ENCODE results near the gene IPMK.

Gene IPMK

DNA sequence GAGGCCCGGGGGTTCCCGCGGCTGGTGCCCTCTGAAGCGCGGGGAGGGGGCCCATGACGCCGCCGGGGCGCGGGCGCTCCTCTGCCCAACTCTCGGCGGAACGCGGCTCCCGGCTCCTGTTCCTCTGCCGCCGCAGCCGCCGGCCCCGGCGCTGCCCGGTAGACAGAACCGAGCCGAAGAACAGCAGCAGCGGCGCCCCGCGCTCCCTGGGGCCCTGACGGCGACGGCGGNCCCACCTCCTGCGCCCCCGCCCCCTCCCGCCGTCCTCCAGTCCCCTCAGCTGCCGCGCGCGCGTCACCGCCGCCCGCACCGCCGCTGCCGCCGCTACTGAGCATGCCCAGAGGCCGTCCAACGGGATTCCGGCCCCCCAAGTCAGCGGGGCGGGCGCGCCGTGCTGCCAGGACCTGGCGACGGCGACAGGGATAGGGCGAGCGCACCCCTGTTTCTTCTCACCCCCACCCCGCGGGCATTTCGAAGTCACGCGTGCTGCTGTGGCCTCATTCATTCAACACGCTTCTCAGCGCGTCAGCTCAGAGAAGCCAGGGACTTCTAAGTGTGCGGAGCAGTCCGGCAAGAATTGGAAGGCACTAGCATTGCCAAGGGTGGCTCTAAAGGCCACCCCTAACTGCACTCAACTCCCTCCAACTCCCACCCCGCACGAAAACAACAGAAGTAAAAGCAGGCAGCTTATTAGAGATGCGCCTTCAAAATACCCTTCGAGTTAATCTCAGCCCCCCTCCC is at the start of gene IPMK:
IPMK (minus strand) TSS at position 182 of the 741 bp plus-strand sequence. CDS start 283 bp downstream, outside the sequence.
- peaks cover 16% of the 10 kb centered on the region for H3K36me3 Mint-ChIP-seq (ENCODE audit: low read depth)
- H3K4me1 Mint-ChIP-seq (ENCODE audit: low read depth): peaks cover 12% of the 10 kb centered on the region
- intact Hi-C loops (cut with micrococcal nuclease): loop anchor here (10.0 kb wide), 1 partner anchor 67 kb away; the partner anchor contains the start of gene UBE2D1
- peak within 1 kb of the TSS; percentile 97 for H3K4me3 Mint-ChIP-seq
- H3K27ac Mint-ChIP-seq: peak within 1 kb of the TSS; percentile 98
- H3K27me3 Mint-ChIP-seq: no peaks in the 10 kb centered on the region
- no peaks in the 10 kb centered on the region for H3K9me3 Mint-ChIP-seq

DNA sequence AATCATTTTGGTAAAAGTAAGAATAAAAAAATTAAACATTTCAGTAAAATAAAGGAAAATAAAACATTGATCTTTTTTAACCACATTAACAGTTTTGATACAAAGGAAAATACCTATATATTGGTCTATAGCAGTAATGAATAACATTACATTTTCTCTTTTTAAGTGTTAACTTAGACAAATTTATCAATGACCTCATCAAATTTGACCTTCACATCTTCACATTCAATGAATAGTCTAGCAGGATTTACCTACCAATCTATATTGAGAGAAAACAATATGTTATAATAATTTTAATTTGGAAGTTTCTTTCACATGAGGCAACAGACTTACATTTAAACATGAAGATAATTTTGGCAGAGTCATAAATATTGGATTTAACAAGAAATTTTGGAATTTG is 49.2 kb upstream of the IPMK start:
- H3K27me3 Mint-ChIP-seq: peaks cover 4% of the 10 kb centered on the region
- no peaks in the 10 kb centered on the region for H3K36me3 Mint-ChIP-seq (ENCODE audit: low read depth)
- intact Hi-C loops (cut with micrococcal nuclease): no loop called here
- H3K27ac Mint-ChIP-seq: no peak overlapping the region
- peaks cover 11% of the 10 kb centered on the region for H3K4me1 Mint-ChIP-seq (ENCODE audit: low read depth)
- H3K9me3 Mint-ChIP-seq: no peaks in the 10 kb centered on the region
- no peak overlapping the region for H3K4me3 Mint-ChIP-seq

DNA sequence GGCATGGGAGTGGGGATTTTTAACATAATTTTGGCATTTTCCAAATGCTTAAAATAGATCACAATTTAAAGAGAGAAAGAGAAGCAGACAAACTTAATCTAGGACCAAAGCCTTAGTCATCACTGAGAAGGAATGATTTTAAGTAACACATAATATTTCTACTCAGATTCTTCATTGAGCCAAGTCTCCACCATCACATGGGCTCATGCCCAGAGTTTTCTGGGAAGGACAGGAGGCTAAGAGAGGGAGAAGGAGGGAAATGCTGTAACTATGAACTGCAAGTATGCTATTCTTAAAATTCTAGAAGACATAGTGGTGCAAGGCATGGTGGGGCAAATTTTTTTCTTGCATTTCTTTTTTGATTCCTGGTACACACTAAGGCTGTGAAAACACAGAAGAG is 43.3 kb upstream of the IPMK start:
- Mint-ChIP-seq H3K4me3 (no peak overlapping the region), H3K4me1 (ENCODE audit: low read depth) (no peaks in the 10 kb centered on the region), H3K27ac (no peak overlapping the region), H3K27me3 (peaks cover 11% of the 10 kb centered on the region), H3K36me3 (ENCODE audit: low read depth) (no peaks in the 10 kb centered on the region), H3K9me3 (no peaks in the 10 kb centered on the region)
- intact Hi-C loops (cut with micrococcal nuclease): no loop called here

DNA sequence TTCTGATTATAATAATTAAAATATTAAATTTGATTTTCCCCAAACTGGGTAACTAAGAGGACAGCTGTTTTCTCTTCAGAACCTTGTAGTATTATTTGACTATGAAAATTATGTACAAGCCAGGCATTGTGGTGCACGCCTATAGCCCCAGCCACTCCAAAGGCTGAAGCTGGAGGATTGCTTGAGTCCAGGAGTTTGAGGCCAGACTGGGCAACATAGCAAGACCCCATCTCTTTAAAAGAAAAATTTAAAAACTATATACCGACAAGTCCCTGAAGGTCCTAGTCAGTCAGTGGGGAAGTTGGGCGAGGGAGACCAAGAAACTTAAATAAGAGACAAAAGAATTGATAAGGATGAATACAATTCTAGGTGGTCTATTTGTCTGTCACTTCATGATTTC is 40.0 kb upstream of the IPMK start:
- no peaks in the 10 kb centered on the region for H3K4me1 Mint-ChIP-seq (ENCODE audit: low read depth)
- intact Hi-C loops (cut with micrococcal nuclease): loop anchor here (10.0 kb wide), 1 partner anchor 207 kb away; the partner anchor contains the start of gene BICC1
- H3K36me3 Mint-ChIP-seq (ENCODE audit: low read depth): no peaks in the 10 kb centered on the region
- H3K27me3 Mint-ChIP-seq: peaks cover 16% of the 10 kb centered on the region
- no peak overlapping the region for H3K4me3 Mint-ChIP-seq
- H3K27ac Mint-ChIP-seq: no peak overlapping the region
- no peaks in the 10 kb centered on the region for H3K9me3 Mint-ChIP-seq

DNA sequence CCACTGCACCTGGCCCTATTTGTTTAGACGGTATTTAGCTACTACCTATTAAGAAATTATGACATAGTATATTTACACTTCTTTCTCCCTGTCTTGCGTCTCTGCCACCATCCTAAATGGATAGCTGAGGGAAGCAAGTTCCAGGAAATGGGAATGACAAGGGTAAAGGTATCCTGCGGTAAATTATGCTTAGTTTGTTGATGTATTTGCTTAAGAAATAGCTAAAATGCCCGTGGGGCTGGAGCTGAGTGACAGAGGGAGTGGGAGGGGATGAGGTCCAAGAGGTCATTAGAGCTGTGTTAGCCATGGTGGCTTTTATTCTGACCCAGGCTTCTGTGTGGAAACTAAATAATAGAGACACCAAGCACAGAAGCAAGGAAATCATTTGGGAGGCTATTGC is 38.1 kb upstream of the IPMK start:
- no peak overlapping the region for H3K4me3 Mint-ChIP-seq
- intact Hi-C loops (cut with micrococcal nuclease): loop anchor here (10.0 kb wide), 1 partner anchor 209 kb away; the partner anchor contains the start of gene BICC1
- peaks cover 28% of the 10 kb centered on the region for H3K27me3 Mint-ChIP-seq
- H3K4me1 Mint-ChIP-seq (ENCODE audit: low read depth): no peaks in the 10 kb centered on the region
- no peaks in the 10 kb centered on the region for H3K36me3 Mint-ChIP-seq (ENCODE audit: low read depth)
- no peaks in the 10 kb centered on the region for H3K9me3 Mint-ChIP-seq
- no peak overlapping the region for H3K27ac Mint-ChIP-seq

DNA sequence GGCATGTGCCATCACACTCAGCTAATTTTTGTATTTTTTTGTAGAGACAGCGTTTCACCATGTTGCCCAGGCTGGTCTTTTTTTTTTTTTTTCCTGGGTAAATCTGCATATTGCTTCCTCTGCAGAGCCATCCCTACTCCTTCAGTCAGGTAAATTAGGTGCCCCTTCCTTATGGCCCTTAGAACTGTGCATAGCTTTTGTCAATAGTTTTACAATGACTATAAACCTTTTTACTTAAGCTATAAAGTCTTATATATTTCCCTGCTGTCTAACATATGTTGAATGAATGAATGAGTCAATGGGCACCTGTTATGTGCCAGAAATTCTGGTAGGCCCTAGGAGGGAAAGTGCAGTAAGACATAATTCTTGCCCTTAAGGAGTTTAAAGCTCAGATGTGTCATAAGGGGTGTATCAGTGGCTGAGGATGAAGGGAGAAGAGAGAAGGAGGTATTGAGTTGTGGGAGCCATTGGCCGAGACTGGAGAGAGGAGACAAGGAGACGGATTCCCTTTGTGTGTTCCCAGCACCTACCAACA is 36.5 kb upstream of the IPMK start:
- intact Hi-C loops (cut with micrococcal nuclease): loop anchor here (10.0 kb wide), 1 partner anchor 211 kb away; the partner anchor contains the start of gene BICC1
- H3K27ac Mint-ChIP-seq: no peak overlapping the region
- H3K4me3 Mint-ChIP-seq: no peak overlapping the region
- no peaks in the 10 kb centered on the region for H3K4me1 Mint-ChIP-seq (ENCODE audit: low read depth)
- H3K27me3 Mint-ChIP-seq: peaks cover 23% of the 10 kb centered on the region
- H3K9me3 Mint-ChIP-seq: no peaks in the 10 kb centered on the region
- no peaks in the 10 kb centered on the region for H3K36me3 Mint-ChIP-seq (ENCODE audit: low read depth)

DNA sequence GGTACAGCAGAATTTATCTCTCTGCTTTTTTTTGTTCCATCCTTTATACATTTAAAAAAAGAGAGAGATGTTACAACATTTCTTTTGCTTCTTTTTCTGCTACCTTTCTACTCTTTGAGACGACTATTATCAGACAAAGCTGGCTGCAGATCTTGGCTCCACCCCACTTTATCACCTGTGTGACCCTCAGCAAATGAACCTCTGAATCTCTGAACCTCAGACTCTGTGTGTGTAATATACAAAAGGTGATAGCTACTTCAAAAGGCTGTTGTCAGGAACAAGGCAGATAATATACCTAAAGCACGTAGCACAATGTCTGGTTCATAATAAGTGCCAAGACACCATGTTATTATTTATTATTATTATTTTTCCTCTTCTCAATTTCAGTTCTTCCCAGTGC is 34.6 kb upstream of the IPMK start:
- H3K36me3 Mint-ChIP-seq (ENCODE audit: low read depth): no peaks in the 10 kb centered on the region
- intact Hi-C loops (cut with micrococcal nuclease): loop anchor here (10.0 kb wide), 1 partner anchor 213 kb away; the partner anchor contains the start of gene BICC1
- peaks cover 20% of the 10 kb centered on the region for H3K27me3 Mint-ChIP-seq
- no peak overlapping the region for H3K27ac Mint-ChIP-seq
- H3K4me1 Mint-ChIP-seq (ENCODE audit: low read depth): no peaks in the 10 kb centered on the region
- H3K9me3 Mint-ChIP-seq: no peaks in the 10 kb centered on the region
- no peak overlapping the region for H3K4me3 Mint-ChIP-seq

DNA sequence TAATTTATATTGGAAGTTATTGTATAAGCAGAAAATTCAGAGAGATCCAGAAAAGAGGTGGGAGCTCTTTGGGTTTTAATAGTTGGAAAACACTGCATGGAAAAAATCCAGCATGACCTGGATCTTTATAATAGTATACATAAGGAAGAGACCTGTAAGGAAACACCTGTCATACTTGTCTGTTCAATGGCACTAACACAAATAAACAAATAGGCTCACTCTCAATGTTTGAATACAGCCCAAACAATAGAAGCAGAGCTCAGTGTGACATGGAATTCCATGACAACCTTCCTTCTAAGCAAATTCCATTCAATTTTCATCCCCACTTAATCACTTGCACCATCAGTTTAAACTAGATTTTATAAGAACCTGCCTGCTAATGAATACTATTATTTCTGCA is 33.0 kb upstream of the IPMK start:
- Mint-ChIP-seq H3K4me3 (no peak overlapping the region), H3K36me3 (ENCODE audit: low read depth) (no peaks in the 10 kb centered on the region), H3K4me1 (ENCODE audit: low read depth) (no peaks in the 10 kb centered on the region), H3K27ac (no peak overlapping the region), H3K9me3 (no peaks in the 10 kb centered on the region), H3K27me3 (peaks cover 14% of the 10 kb centered on the region)
- intact Hi-C loops (cut with micrococcal nuclease): loop anchor here (10.0 kb wide), 1 partner anchor 214 kb away; the partner anchor contains the start of gene BICC1

DNA sequence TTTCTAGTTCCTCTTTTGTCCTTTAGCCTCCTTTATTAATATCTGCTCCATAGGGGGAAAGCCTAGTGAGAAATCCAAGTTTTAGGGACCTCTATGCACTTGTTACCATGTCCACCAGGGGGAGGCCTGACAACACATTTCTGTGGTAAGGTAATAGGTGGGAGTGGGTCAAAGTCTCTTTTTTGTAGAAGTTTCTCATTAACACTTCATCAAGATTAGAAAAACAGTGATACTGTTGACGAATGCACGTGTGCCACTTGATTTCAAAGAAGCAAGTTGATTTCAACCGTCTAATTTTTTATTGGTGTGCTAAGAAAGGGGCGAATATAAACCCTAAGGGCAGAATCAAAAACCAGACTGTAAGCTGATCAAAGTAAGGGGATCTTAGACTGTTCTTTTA is 31.9 kb upstream of the IPMK start:
- Mint-ChIP-seq H3K4me3 (no peak overlapping the region), H3K27ac (no peak overlapping the region), H3K4me1 (ENCODE audit: low read depth) (no peaks in the 10 kb centered on the region), H3K9me3 (no peaks in the 10 kb centered on the region), H3K36me3 (ENCODE audit: low read depth) (no peaks in the 10 kb centered on the region), H3K27me3 (peaks cover 14% of the 10 kb centered on the region)
- intact Hi-C loops (cut with micrococcal nuclease): loop anchor here (2.0 kb wide), 1 partner anchor 89 kb away; no protein-coding TSS in a partner anchor

DNA sequence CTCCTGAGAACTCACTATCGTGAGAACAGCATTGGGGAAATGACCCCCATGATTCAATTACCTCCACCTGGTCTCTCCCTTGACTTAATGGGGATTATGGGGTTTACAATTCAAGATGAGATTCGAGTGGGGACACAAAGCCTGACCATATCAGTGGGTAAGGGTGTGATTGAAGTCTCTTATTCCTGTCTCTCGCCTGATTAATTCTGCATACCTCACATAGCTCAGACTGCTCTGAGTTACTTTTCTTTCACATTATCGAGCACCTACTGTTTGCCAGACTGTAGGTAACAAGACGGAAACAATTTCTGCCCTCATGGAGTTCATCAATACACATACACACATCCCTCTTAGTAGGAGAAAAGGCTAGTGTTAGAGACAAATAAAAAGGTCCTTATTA is 26.3 kb upstream of the IPMK start:
- H3K27me3 Mint-ChIP-seq: no peaks in the 10 kb centered on the region
- H3K9me3 Mint-ChIP-seq: no peaks in the 10 kb centered on the region
- no peak overlapping the region for H3K27ac Mint-ChIP-seq
- no peak overlapping the region for H3K4me3 Mint-ChIP-seq
- H3K4me1 Mint-ChIP-seq (ENCODE audit: low read depth): no peaks in the 10 kb centered on the region
- intact Hi-C loops (cut with micrococcal nuclease): no loop called here
- H3K36me3 Mint-ChIP-seq (ENCODE audit: low read depth): no peaks in the 10 kb centered on the region

DNA sequence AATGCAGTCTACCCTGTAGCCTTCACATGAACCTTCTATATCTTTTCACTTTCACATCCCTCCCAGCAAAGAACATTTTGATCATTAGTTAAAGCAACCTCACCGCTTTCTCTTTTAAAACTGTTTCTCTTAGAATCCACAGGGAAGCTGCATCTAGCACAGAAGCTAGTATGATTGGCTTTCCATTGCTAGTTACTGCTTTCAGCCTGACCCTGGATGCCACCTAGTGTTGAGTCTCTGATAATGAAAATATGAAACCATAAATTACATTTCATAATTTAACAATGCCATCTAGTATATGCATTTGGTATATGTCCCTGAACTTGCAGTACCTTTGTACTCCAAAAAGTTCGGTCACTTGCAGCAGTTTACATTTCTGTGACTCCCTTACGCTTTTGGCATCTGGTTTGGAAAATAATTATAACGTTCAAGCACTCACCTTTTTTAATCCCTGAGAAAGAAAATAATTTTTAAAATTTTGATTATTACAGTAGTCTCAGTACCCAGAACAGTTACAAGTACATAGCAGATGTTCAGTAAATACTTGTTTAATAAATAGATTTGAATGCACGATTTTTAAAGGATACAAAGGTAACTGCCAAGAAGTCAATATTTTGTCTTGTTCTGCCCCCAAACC is 24.0 kb upstream of the IPMK start:
- no peaks in the 10 kb centered on the region for H3K36me3 Mint-ChIP-seq (ENCODE audit: low read depth)
- H3K4me3 Mint-ChIP-seq: no peak overlapping the region
- no peaks in the 10 kb centered on the region for H3K27me3 Mint-ChIP-seq
- H3K4me1 Mint-ChIP-seq (ENCODE audit: low read depth): no peaks in the 10 kb centered on the region
- intact Hi-C loops (cut with micrococcal nuclease): loop anchor here (1.0 kb wide), 1 partner anchor 114 kb away; no protein-coding TSS in a partner anchor
- H3K9me3 Mint-ChIP-seq: no peaks in the 10 kb centered on the region
- H3K27ac Mint-ChIP-seq: no peak overlapping the region

DNA sequence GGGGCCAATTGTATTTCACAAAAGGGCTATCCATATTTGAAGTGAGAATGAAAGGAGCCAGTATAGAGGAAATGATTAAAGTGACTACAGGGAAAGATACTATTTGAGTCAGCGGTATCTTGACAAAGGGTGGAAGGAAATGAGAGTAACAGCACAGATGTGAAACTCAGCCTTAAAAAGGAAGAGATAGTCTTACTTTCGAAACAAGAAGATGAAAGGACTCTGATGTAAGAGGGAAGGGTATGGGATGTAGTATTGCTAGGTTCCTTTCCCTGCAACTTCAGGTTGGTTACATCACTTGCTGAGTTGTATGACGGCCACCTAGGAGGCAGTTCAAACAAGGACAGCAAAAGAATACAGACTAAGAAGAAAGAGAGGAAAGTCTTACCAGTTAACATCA is 14.9 kb upstream of the IPMK start:
- no peaks in the 10 kb centered on the region for H3K27me3 Mint-ChIP-seq
- H3K36me3 Mint-ChIP-seq (ENCODE audit: low read depth): peaks cover 3% of the 10 kb centered on the region
- peak overlapping the region; percentile 9 for H3K27ac Mint-ChIP-seq
- peaks cover 11% of the 10 kb centered on the region for H3K4me1 Mint-ChIP-seq (ENCODE audit: low read depth)
- no peaks in the 10 kb centered on the region for H3K9me3 Mint-ChIP-seq
- no peak overlapping the region for H3K4me3 Mint-ChIP-seq
- intact Hi-C loops (cut with micrococcal nuclease): no loop called here

DNA sequence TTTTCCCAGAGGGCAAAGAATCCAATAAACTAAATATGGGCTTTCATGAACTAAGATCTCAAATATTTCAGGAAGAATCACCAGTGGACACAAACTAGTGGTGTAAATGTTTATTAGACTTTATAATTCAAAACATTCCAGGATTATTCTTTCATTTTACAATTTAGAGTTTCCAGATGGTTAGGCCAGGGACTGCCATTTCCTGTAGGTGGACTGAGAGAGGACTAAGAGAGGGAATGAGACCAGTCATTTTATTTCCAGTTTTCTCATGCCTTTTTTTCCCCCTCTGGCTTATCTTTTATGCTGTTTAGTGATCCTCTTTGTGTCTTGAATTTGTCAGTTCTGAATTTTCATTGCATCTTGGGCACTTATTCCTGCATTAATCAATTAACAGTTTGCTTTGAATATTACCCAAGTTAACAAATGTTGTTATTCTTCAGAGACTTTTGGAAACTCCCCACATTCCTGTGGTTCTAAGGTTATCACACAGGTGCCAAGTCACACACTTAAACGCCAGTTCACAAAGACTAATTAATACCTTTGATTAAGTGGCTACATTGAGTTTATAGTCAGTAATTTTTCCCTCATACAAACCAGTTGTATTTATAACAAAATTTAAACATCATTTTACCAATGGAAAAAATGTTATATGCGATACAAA is 13.5 kb upstream of the IPMK start:
- intact Hi-C loops (cut with micrococcal nuclease): no loop called here
- Mint-ChIP-seq H3K9me3 (no peaks in the 10 kb centered on the region), H3K27ac (no peak overlapping the region), H3K27me3 (no peaks in the 10 kb centered on the region), H3K36me3 (ENCODE audit: low read depth) (peaks cover 10% of the 10 kb centered on the region), H3K4me1 (ENCODE audit: low read depth) (peaks cover 11% of the 10 kb centered on the region), H3K4me3 (no peak overlapping the region)

DNA sequence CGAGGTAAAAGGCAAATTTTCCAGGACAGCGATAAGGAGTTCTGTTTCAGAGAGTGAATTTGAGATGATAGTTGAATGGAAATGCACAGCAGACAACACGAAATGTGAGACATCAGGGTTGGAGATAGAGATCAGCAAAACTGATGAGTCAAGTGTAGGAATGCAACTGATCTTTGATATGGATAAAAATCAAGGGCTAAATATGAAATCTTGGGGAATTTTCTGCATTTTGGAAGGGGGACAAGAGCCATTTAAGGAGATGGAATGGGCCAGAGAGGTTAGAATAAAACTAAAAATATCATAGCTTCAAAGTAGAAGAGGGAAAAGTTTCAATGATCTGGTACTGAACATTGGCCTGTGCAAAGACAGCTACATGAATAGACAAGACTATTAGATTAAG is 12.8 kb upstream of the IPMK start:
- intact Hi-C loops (cut with micrococcal nuclease): no loop called here
- H3K36me3 Mint-ChIP-seq (ENCODE audit: low read depth): peaks cover 10% of the 10 kb centered on the region
- H3K4me1 Mint-ChIP-seq (ENCODE audit: low read depth): peaks cover 11% of the 10 kb centered on the region
- no peak overlapping the region for H3K4me3 Mint-ChIP-seq
- H3K9me3 Mint-ChIP-seq: no peaks in the 10 kb centered on the region
- H3K27me3 Mint-ChIP-seq: no peaks in the 10 kb centered on the region
- H3K27ac Mint-ChIP-seq: no peak overlapping the region

Measured in dendritic cell treated with granulocyte-macrophage colony-stimulating factor and Interleukin-4, amounts not matched to agents 40 ng/mL and 50 ng/mL, for 4 days (primary cell).